ENCODE data around the gene PCIF1.

DNA sequence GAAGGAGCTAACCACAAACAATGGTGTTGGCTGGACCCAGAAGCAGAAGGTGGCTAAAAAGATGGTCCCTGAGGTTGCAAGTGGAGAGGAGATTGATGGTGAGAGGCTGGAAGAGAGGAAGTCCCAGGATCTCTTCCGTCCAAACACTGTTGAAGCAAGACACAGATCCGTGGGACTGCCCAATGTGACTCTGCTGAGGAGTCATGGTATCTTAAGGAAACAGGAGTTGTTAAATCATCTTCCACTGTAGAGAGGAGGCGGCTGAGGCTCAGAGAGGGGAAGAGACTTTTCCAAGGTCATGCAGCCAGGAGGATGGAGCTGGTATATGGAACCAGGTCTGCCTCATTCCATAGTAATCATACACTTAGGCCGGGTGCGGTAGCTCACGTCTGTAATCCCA, 41.6 kb downstream of the PCIF1 start:
- TF ChIP-seq, protein P1, sequence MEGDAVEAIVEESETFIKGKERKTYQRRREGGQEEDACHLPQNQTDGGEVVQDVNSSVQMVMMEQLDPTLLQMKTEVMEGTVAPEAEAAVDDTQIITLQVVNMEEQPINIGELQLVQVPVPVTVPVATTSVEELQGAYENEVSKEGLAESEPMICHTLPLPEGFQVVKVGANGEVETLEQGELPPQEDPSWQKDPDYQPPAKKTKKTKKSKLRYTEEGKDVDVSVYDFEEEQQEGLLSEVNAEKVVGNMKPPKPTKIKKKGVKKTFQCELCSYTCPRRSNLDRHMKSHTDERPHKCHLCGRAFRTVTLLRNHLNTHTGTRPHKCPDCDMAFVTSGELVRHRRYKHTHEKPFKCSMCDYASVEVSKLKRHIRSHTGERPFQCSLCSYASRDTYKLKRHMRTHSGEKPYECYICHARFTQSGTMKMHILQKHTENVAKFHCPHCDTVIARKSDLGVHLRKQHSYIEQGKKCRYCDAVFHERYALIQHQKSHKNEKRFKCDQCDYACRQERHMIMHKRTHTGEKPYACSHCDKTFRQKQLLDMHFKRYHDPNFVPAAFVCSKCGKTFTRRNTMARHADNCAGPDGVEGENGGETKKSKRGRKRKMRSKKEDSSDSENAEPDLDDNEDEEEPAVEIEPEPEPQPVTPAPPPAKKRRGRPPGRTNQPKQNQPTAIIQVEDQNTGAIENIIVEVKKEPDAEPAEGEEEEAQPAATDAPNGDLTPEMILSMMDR (conservative IDR thresholded peaks at IDR 0.05; ENCODE audit: low read depth, low read length): no peak
- no peak for TF ChIP-seq EZH2 (IDR thresholded peaks at IDR 0.05; ENCODE audit: low read length, unreplicated experiment)

Measured in PC-3 (cell line).